ENCODE measurements around the gene VPS13D. TPM values are rescaled to one million over a fixed set of nuclear protein-coding genes. Genes with fewer than 3 reads are reported as not detected.

Gene VPS13D
- total RNA-seq, 1 experiment from 2014 or later, result 20.2 TPM

DNA sequence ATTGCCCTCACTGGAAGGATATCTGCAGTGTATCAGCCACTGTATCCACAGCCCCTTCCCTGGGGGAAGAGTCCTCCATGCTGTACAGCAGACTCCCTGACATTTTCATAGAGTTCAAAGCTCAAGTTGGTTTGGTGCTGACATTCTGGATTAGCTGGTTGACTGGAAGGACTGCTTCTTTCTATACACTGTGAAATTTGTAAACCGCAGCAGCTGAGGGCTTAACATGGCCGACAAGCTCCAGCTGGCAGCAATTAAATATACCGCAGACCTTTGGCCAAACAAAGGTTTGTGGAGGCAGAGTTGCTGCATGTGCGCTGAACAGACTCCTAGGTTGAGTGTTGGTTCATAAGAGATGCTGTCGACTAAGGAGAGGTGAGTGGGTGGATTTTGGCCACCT is 261.8 kb downstream of the VPS13D start:
- H4K20me1 ChIP-seq (ENCODE audit: control insufficient read depth, insufficient read depth, insufficient read length), result no peaks in the 10 kb centered on the region
- H2AFZ ChIP-seq (ENCODE audit: low read length), result no peak overlapping the region
- H3K56ac ChIP-seq (ENCODE audit: insufficient read length, low read depth, low read length), result no peak overlapping the region
- Mint-ChIP-seq H3K4me1 (peaks cover 4% of the 10 kb centered on the region in 2 experiments; a peak in 3 of 4 replicates), H3K36me3 (ENCODE audit: insufficient read depth in 1 of 3, low read depth in 3 of 3) (peaks cover 23 to 35% (median 35%) of the 10 kb centered on the region in 3 experiments), H3K9me3 (peaks cover 26 to 31% of the 10 kb centered on the region in 2 experiments; a peak in 4 of 5 replicates), H3K27ac (no peak overlapping the region), H3K4me3 (no peak overlapping the region), H3K27me3 (ENCODE audit: low read depth) (no peaks in the 10 kb centered on the region; the same call in 1 of the 2 replicates)
- no peak overlapping the region for H3K4ac ChIP-seq (ENCODE audit: low read depth, low read length)
- no CpG with 5 or more reads among the region's 5 CpGs for WGBS (ENCODE audit: extremely low coverage, insufficient read length, low lambda C conversion rate)
- H2BK120ac ChIP-seq (ENCODE audit: low read depth, low read length, poor library complexity, severe bottlenecking), result no peak overlapping the region
- H3K23ac ChIP-seq (ENCODE audit: insufficient read length, low read depth, low read length), result no peak overlapping the region
- no peak overlapping the region for H3K18ac ChIP-seq (ENCODE audit: insufficient read length, low read depth, low read length)
- H4K91ac ChIP-seq (ENCODE audit: insufficient read length, low read depth, low read length), result no peak overlapping the region
- H2AK5ac ChIP-seq (ENCODE audit: insufficient read length, low read length), result no peak overlapping the region
- no peak overlapping the region for H4K8ac ChIP-seq (replicated peaks; ENCODE audit: insufficient read length, low read depth, low read length)
- H3K27ac ChIP-seq (ENCODE audit: insufficient read length, low read depth, low read length), result no peak overlapping the region
- no peaks in the 10 kb centered on the region for H3K27me3 ChIP-seq (ENCODE audit: insufficient read depth, low read length)
- H3T11ph ChIP-seq (ENCODE audit: low read length), result no peak overlapping the region
- TF ChIP-seq, protein P1, sequence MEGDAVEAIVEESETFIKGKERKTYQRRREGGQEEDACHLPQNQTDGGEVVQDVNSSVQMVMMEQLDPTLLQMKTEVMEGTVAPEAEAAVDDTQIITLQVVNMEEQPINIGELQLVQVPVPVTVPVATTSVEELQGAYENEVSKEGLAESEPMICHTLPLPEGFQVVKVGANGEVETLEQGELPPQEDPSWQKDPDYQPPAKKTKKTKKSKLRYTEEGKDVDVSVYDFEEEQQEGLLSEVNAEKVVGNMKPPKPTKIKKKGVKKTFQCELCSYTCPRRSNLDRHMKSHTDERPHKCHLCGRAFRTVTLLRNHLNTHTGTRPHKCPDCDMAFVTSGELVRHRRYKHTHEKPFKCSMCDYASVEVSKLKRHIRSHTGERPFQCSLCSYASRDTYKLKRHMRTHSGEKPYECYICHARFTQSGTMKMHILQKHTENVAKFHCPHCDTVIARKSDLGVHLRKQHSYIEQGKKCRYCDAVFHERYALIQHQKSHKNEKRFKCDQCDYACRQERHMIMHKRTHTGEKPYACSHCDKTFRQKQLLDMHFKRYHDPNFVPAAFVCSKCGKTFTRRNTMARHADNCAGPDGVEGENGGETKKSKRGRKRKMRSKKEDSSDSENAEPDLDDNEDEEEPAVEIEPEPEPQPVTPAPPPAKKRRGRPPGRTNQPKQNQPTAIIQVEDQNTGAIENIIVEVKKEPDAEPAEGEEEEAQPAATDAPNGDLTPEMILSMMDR (conservative IDR thresholded peaks at IDR 0.05), result no peak
- H3K14ac ChIP-seq (ENCODE audit: insufficient read depth, low read length), result no peak overlapping the region
- no peak overlapping the region for H4K5ac ChIP-seq (ENCODE audit: insufficient read length, low read depth, low read length)
- no peak overlapping the region for H2BK15ac ChIP-seq (ENCODE audit: low read depth, low read length)
- no peak overlapping the region for H3K4me2 ChIP-seq (ENCODE audit: insufficient read depth, insufficient read length, low read length)
- no peak overlapping the region for H3K9ac ChIP-seq (ENCODE audit: extremely low read depth, insufficient read length, low read length)
- H3K79me1 ChIP-seq (ENCODE audit: insufficient read depth, low read depth, low read length, poor library complexity, severe bottlenecking), result no peaks in the 10 kb centered on the region
- no peak overlapping the region for H2BK5ac ChIP-seq (ENCODE audit: insufficient read length, low read length)
- no peak for DNase-seq
- H2BK12ac ChIP-seq (ENCODE audit: insufficient read length, low read depth, low read length), result no peak overlapping the region
- H3K9me3 ChIP-seq (ENCODE audit: control insufficient read depth, low read depth, low read length), result peaks cover 29% of the 10 kb centered on the region
- no peak overlapping the region for H2BK20ac ChIP-seq (ENCODE audit: low read depth, low read length, poor library complexity, severe bottlenecking)
- no peaks in the 10 kb centered on the region for H3K79me2 ChIP-seq (ENCODE audit: insufficient read depth, low read length)
- no peaks in the 10 kb centered on the region for H3K23me2 ChIP-seq (ENCODE audit: insufficient read length, low read depth, low read length, poor library complexity, severe bottlenecking)
- no peaks in the 10 kb centered on the region for H3K4me1 ChIP-seq (ENCODE audit: insufficient read depth, low read length)

Measured in H9 (cell line).